ENCODE data around the gene DDX25.

DNA sequence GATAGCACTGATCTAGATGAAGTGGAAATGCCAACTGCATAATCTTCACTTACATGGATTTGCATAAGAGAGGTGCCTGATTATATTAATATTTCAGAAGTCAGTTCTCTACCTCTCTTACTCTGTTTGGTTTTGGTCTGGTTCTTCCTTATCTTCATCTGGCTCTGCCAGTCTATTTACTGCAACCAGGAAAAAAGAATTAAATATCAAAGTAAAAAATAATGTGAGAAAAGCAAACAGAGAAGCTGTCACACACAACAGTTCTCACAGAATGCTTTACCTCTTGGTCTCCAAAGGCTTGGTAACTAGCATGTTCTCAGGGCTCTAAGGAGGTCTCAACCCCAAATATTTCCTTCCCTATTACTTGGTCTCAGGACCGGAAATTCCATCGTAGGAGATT lies 48.3 kb downstream of the DDX25 start:
- TF ChIP-seq BRCA1 (IDR thresholded peaks at IDR 0.05; ENCODE audit: low read depth, low read length) (no peak), BHLHE40 (IDR thresholded peaks at IDR 0.05; ENCODE audit: borderline replicate concordance in 1 of 2, low read depth in 2 of 2, low read length in 1 of 2) (no peak), EP300 (IDR thresholded peaks at IDR 0.05; ENCODE audit: borderline replicate concordance in 1 of 2, control insufficient read depth in 1 of 2, low read depth in 2 of 2, low read length in 2 of 2) (no peak), EZH2 (IDR thresholded peaks at IDR 0.05; ENCODE audit: borderline replicate concordance, control insufficient read depth, low read depth, low read length) (no peak), NFYB (IDR thresholded peaks at IDR 0.05; ENCODE audit: insufficient read depth, low read depth, low read length) (no peak), RAD21 (IDR thresholded peaks at IDR 0.05; ENCODE audit: insufficient read depth, low read depth, low read length) (no peak), ZBTB11 (CRISPR knock-in tag; IDR thresholded peaks at IDR 0.05) (no peak), NRF1 (conservative IDR thresholded peaks at IDR 0.05; ENCODE audit: low read depth, low read length) (no peak), TAF1 (IDR thresholded peaks at IDR 0.05; ENCODE audit: borderline replicate concordance, low read depth, low read length) (no peak)
- TF ChIP-seq, protein P1, sequence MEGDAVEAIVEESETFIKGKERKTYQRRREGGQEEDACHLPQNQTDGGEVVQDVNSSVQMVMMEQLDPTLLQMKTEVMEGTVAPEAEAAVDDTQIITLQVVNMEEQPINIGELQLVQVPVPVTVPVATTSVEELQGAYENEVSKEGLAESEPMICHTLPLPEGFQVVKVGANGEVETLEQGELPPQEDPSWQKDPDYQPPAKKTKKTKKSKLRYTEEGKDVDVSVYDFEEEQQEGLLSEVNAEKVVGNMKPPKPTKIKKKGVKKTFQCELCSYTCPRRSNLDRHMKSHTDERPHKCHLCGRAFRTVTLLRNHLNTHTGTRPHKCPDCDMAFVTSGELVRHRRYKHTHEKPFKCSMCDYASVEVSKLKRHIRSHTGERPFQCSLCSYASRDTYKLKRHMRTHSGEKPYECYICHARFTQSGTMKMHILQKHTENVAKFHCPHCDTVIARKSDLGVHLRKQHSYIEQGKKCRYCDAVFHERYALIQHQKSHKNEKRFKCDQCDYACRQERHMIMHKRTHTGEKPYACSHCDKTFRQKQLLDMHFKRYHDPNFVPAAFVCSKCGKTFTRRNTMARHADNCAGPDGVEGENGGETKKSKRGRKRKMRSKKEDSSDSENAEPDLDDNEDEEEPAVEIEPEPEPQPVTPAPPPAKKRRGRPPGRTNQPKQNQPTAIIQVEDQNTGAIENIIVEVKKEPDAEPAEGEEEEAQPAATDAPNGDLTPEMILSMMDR (IDR thresholded peaks at IDR 0.05 in 2 of 3, conservative IDR thresholded peaks at IDR 0.05 in 1 of 3; ENCODE audit: control insufficient read depth in 2 of 3, extremely low read depth in 1 of 3, insufficient read depth in 1 of 3, low read depth in 3 of 3, low read length in 3 of 3): no peak
- TF ChIP-seq, protein P2, sequence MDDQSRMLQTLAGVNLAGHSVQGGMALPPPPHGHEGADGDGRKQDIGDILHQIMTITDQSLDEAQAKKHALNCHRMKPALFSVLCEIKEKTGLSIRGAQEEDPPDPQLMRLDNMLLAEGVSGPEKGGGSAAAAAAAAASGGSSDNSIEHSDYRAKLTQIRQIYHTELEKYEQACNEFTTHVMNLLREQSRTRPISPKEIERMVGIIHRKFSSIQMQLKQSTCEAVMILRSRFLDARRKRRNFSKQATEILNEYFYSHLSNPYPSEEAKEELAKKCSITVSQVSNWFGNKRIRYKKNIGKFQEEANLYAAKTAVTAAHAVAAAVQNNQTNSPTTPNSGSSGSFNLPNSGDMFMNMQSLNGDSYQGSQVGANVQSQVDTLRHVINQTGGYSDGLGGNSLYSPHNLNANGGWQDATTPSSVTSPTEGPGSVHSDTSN (IDR thresholded peaks at IDR 0.05; ENCODE audit: insufficient replicate concordance, low read depth, low read length): no peak

Data from GM12878 (cell line).